ENCODE measurements around the gene TTC7B. TPM values are rescaled to one million over a fixed set of nuclear protein-coding genes. Genes with fewer than 3 reads are reported as not detected.

Gene TTC7B
- total RNA-seq, 1 experiment from 2014 or later, result 9.6 TPM

DNA sequence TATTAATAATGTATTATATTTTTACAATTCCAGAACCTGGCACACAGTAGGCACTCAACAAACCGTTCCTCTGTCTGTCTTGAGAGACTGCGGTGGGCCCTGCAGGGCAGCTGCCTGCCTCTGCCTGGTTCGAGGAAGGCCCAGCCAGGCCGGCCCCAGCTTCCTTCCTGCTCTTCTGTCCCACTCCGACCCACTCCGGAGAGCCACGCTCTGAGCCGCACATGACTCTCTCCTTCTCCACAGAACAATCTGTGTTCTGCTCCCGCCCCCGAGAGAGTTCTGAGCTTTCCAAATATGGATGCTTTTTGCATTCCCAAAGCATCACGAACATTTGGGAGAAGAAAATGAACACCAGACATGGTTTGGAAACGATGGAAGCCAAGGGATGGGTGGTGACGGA lies 57.3 kb downstream of the TTC7B start:
- H3K9me3 Mint-ChIP-seq (ENCODE audit: low read depth, unreplicated experiment), result peaks cover 3% of the 10 kb centered on the region
- no peaks in the 10 kb centered on the region for H3K4me1 Mint-ChIP-seq (ENCODE audit: low read depth, unreplicated experiment)
- CTCF ChIA-PET, result interaction anchor here (0.5 to 1.7 kb wide), 6 partner anchors 61 to 470 kb away, joined by 3 to 13 read pairs (median 5); no protein-coding TSS in a partner anchor
- intact Hi-C loops (cut with micrococcal nuclease; ENCODE audit: unreplicated experiment), result no loop called here
- H3K27ac Mint-ChIP-seq (ENCODE audit: unreplicated experiment), result no peak overlapping the region
- H3K4me3 Mint-ChIP-seq (ENCODE audit: low read depth, unreplicated experiment), result peak overlapping the region; percentile 52
- BruUV-seq (replicated peaks), result no TSS peak
- TF ChIP-seq, protein P1, sequence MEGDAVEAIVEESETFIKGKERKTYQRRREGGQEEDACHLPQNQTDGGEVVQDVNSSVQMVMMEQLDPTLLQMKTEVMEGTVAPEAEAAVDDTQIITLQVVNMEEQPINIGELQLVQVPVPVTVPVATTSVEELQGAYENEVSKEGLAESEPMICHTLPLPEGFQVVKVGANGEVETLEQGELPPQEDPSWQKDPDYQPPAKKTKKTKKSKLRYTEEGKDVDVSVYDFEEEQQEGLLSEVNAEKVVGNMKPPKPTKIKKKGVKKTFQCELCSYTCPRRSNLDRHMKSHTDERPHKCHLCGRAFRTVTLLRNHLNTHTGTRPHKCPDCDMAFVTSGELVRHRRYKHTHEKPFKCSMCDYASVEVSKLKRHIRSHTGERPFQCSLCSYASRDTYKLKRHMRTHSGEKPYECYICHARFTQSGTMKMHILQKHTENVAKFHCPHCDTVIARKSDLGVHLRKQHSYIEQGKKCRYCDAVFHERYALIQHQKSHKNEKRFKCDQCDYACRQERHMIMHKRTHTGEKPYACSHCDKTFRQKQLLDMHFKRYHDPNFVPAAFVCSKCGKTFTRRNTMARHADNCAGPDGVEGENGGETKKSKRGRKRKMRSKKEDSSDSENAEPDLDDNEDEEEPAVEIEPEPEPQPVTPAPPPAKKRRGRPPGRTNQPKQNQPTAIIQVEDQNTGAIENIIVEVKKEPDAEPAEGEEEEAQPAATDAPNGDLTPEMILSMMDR (IDR thresholded peaks at IDR 0.05; ENCODE audit: unreplicated experiment), result no peak
- H3K36me3 Mint-ChIP-seq (ENCODE audit: insufficient read depth, unreplicated experiment), result no peaks in the 10 kb centered on the region
- no peak for DNase-seq
- no peaks in the 10 kb centered on the region for H3K27me3 Mint-ChIP-seq (ENCODE audit: unreplicated experiment)

DNA sequence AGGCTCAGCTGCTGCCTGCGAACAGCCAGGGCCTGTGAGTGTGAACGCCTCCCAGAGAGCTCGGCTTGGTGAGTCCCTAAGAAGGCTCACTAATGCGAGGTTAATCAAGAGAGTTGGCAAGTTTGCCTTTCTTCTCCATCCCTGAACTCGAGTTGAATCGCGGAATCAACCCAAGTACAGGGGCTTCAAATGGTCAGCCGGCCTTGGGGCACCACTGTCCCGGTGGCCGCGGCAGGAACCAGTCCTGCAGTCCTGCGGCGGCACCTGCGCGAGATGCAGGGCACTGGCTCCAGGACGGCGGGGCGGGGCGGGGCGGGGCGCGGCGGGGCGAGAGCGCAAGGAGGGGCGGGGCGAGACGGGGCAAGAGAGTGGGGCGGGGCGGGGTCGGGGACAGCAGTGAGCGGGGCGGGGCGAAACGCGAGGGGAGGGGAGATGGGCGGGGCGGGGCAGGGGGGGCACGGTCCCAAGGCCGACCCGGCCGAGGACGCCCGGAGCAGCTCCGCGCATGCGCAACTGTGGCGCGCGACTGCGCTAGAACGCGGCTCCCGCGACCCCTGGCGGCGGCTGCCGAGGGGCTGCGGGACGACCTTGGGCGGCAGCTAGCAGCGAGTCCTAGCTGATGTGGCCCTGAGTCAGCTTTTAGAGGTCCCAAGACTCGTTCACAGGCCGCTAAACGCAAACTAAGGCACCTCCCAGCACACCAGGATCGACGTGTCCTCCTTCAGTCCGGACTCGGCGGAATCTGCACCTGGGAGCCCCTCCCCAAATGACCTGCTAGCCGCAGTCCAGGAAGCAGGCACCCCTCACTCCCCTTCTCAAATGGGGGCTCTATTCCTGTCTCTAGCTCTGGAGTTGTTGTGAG lies 58.0 kb downstream of the TTC7B start:
- intact Hi-C loops (cut with micrococcal nuclease; ENCODE audit: unreplicated experiment), result no loop called here
- TF ChIP-seq, protein P1 (IDR thresholded peaks at IDR 0.05; ENCODE audit: unreplicated experiment), result peak; percentile 73
- BruUV-seq (replicated peaks), result no TSS peak
- Mint-ChIP-seq H3K27me3 (ENCODE audit: unreplicated experiment) (no peaks in the 10 kb centered on the region), H3K9me3 (ENCODE audit: low read depth, unreplicated experiment) (peaks cover 3% of the 10 kb centered on the region), H3K36me3 (ENCODE audit: insufficient read depth, unreplicated experiment) (no peaks in the 10 kb centered on the region), H3K4me1 (ENCODE audit: low read depth, unreplicated experiment) (no peaks in the 10 kb centered on the region), H3K4me3 (ENCODE audit: low read depth, unreplicated experiment) (peak overlapping the region; percentile 52), H3K27ac (ENCODE audit: unreplicated experiment) (no peak overlapping the region)
- CTCF ChIA-PET, result interaction anchor here (0.5 to 1.7 kb wide), 10 partner anchors 31 to 559 kb away, joined by 3 to 13 read pairs (median 5); partner anchors contain the start of gene PSMC1
- peak; percentile 96 for DNase-seq

DNA sequence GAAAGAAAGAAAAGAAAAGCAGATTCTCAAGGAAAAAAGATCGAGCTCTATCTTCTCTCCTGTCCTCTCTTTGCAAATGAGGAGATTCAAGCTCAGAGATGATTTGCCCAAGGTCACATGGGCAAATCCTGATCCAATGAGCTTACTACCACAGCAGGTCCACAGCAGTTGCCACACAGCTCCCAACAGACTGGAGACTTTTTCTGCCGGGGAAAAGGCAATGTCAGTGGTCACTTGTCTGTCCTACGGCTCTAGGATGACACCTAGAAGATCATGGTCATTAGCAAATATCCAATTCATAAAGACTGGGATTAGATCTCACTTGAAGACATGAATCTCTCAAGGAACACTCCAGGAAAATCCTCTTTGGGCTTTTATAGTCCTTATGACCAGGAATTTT lies 58.8 kb downstream of the TTC7B start:
- Mint-ChIP-seq H3K9me3 (ENCODE audit: low read depth, unreplicated experiment) (peaks cover under 1% of the 10 kb centered on the region), H3K4me3 (ENCODE audit: low read depth, unreplicated experiment) (no peak overlapping the region), H3K36me3 (ENCODE audit: insufficient read depth, unreplicated experiment) (no peaks in the 10 kb centered on the region), H3K4me1 (ENCODE audit: low read depth, unreplicated experiment) (no peaks in the 10 kb centered on the region), H3K27me3 (ENCODE audit: unreplicated experiment) (no peaks in the 10 kb centered on the region), H3K27ac (ENCODE audit: unreplicated experiment) (no peak overlapping the region)
- BruUV-seq (replicated peaks), result no TSS peak
- intact Hi-C loops (cut with micrococcal nuclease; ENCODE audit: unreplicated experiment), result no loop called here
- CTCF ChIA-PET, result no interaction called here
- TF ChIP-seq, protein P1 (IDR thresholded peaks at IDR 0.05; ENCODE audit: unreplicated experiment), result no peak
- DNase-seq, result no peak

DNA sequence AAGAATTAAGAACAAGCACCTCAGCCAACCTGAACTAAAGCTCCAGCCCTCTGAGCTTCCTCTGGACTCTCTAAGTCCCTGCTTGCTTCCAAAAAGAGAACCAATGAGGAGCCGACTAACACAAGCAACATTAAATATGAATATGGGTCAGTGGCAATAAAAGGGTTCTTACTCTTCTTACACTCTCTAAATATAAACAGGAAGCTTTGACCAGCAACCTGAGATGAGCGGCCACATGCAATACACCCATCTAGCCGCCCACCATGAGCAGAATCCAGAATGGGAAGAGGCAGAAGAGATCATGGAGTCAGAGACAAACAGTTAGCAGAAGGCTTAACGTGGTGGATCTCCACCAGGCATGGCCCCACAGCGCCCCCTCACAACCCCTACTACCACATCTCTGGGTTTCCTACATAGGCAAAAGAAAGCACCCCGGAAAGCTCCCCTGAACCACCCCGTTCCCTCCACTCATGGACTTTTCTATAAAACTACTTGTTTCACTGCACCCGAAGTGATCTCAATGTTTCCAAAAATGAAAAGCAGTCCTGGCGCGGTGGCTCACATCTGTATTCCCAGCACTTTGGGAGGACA lies 59.4 kb downstream of the TTC7B start:
- intact Hi-C loops (cut with micrococcal nuclease; ENCODE audit: unreplicated experiment), result no loop called here
- no TSS peak for BruUV-seq (replicated peaks)
- Mint-ChIP-seq H3K4me3 (ENCODE audit: low read depth, unreplicated experiment) (no peak overlapping the region), H3K27ac (ENCODE audit: unreplicated experiment) (no peak overlapping the region), H3K4me1 (ENCODE audit: low read depth, unreplicated experiment) (no peaks in the 10 kb centered on the region), H3K9me3 (ENCODE audit: low read depth, unreplicated experiment) (no peaks in the 10 kb centered on the region), H3K36me3 (ENCODE audit: insufficient read depth, unreplicated experiment) (no peaks in the 10 kb centered on the region), H3K27me3 (ENCODE audit: unreplicated experiment) (no peaks in the 10 kb centered on the region)
- TF ChIP-seq, protein P1 (IDR thresholded peaks at IDR 0.05; ENCODE audit: unreplicated experiment), result no peak
- CTCF ChIA-PET, result no interaction called here
- DNase-seq, result no peak

Measured in Calu3 (cell line).